ENCODE results near the gene SLC25A45.

The SLC25A45 gene

DNA sequence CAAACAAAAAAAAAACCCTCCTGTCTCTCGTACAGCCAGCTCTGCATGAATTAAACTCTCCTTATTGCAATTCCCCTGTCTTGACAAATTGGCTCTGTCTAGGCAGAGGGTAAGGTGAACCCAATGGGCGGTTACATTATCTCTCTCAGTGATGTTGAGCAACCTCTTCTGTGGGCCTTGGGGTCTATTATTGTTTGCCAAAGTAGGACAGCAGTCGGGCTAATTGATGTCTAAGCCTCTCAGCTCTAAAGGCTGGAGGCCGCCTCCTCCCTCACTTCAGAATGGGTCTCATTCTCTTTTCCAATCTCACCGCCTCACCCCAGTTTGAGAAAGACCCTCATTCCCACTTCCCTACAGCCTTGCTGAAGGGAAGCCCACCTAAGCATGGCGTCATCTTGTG is 1.3 kb upstream of the SLC25A45 start:
- no peak for DNase-seq

DNA sequence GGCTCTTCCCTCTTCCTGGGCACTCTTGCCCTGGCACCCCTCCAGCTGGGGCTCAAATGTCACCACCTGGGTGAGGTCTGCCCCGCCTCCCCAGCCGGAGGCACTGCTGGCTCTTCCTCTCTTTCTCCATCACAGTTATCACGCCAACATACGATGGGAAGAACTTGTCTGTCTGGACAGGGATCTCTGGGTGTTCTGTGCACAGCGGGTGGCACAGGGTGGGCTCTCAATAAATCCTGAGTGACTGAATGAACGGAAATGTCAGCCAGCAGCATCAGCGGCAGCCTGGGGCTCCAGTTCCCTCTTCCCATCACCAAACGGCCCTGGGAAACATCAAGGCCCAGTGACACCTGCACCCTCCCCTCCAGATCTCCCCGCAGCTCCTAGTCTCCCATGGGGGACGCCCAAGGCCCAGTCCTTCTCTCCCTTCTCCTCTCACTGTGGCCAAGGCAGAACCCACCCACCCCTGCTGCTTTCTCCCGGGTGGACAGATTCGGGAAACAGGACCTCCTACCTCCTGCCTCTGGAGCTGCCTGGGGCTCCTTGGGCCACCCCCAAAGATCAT is 440 bp upstream of the SLC25A45 start:
- DNase-seq = peak; percentile 72 to 82

DNA sequence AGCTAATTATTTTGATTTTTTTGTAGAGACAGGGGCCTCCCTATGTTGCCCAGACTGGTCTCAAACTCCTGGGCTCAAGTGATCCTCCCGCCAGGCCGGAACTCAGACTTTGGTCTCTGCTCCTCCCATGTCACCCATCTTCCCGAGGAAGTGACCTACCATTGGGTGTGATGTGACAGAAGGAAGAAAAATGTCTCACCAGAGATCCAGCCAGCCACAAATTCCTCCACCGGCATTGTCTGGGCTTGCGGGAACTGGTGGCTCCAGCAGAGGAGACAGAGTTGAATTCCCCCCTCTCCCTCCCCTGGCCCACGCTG is 772 bp downstream of the SLC25A45 start:
- no peak for DNase-seq

DNA sequence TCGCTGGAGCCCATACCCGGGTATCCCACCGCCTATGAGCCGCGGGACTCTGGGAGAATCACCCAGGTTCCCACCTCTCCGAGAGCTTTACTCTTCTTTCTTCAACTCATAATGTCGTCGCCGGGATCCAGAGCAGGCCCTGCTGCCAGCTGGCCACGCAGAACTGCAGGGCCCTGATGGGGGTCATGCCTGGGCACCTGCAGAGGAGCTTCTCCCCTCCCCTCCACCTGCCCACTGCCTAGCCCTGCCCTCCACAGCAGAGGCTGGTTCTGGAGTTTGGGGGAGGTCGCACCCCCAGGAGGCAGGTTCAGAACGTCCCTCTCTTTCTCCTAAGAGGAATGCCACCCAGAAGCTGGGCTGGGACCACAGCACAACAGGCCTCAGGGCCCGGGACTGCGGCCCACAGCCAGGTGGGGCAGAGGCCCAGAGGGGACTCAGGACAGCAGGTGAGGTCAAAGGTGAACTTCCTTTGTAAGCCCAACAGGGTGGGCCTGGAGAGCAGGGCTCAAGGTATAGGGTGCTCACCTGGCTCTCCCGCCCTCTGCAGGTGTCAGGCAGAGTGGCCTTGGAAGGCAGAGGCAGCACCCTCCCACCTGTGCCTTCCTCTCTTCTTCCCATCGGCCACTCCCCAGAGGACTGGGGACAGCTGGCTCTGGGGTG is 1.9 kb downstream of the SLC25A45 start:
- DNase-seq = no peak

DNA sequence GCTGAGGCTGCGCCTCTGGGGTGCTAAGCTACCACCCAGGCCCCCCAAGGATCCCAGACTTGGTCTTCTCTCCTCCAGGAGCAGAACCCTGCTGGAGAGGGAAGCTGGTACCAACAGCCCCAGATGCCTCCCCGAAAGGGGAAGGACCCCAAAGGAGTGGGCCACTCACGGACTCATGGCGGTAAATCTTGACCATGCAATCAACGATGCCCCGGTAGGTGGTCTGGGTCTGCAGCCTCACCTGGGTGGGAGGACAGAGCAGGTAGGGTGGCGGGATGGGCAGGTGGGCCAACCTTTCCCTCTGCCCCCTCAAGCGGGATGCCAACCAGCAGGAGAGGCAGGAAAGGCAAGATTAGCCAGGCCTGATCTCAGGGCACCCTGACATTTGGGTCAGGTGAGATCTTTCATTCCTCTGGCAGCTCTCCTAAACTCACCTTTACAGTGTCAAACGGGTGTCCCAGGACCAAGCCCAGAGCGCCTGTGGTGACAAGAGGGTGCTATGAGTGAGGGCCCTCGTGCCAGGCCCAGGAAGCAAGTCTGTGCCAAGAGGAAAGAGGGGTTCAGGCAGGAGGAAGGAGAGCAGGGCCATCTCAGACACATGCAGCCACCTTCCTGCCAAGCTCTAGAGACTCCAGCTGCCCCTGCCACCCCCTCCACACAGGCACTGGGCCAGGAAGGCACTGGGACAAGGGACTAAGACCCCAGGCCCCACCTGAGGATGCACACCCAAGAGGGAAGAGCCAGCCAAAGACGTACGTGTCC is 2.6 kb downstream of the SLC25A45 start:
- DNase-seq = no peak

DNA sequence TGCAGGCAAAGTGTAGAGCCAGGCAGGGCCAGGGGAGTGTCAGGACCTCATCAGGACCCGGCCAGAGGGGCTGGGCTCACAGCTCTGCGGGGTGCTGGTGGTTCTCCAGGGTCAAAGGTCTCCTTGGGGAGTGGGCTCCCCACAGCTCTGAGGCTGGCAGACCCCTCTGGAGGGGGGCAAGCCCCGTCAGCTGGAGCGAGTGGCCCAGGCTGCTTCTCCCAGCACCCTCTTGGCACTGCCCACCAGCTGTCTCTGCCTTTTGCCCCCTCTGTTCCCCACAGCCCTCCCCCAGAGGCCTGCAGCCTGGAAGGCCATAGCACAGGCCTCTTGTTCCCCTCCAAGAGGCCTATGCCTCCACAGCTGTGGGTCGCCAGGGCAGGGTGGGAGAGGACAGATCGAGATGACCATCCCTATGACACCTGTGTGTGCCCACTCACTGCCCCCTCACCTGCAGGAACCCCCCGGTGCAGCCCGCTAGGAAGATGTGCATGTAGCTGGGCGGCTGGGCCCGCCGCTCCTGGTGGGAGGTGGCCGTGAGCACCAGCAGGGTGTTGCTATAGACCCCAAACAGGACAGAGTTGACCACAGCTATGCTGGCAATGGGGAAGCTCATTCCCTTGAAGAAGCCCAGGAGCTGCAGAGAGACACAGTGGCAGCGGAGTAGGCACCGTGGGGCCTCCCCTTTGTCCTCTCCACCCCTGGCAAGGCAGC is 3.4 kb downstream of the SLC25A45 start:
- no peak for DNase-seq

DNA sequence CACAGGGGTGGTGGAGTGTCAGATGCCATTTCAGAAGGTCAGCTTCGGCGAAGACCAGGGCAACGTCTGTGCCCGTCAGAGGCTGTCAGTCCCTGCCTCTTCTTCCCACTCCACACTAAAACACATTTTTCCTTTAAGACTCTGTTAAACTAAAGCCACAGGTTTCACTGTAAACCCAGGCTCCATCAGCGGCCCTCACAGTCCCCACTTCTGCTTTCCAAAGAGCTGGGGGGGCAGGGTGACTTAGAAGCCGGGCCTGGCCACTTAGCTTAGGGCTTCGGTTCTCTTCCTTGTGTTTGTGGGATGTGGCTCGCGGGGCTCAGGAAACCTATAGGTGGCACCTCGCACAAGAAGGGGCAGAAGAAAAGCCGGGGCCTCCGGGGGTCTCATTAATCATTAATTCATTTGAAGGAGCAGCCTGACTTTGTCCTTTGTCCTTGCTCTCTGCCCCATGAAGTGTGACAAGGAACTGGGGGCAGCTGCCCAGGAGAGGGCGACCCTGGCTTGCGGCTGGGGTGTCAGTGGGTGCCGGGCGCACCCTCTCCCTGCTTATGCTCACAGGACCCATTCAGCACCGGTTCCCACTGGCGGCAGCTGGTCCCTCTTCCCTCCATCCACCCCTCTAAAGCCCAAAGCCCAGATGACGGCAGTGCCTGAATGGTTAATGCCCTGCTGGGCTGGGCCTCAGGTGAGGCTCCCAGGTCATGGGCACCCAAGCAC is 4.1 kb downstream of the SLC25A45 start:
- no peak for DNase-seq

DNA sequence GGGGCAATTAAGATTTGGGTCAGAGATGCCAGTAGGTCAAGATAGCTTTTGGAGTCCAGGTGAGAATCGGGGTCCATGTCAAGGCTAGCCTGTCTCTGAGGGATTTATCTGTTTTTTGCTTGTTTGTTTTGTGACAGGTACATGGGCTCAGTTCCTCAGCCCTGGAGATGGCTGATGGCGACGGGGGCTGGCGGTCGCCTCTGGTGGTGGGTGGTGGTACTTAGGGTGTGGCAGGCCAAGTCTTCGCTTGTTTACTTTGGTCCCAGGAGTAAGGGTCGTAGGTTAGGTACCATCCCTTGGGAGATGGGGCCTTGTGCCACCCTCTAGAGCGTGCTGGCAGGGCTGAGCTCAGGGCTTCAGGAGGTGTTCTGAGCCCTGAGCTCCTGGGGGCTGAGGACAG is 4.7 kb downstream of the SLC25A45 start:
- no peak for DNase-seq

DNA sequence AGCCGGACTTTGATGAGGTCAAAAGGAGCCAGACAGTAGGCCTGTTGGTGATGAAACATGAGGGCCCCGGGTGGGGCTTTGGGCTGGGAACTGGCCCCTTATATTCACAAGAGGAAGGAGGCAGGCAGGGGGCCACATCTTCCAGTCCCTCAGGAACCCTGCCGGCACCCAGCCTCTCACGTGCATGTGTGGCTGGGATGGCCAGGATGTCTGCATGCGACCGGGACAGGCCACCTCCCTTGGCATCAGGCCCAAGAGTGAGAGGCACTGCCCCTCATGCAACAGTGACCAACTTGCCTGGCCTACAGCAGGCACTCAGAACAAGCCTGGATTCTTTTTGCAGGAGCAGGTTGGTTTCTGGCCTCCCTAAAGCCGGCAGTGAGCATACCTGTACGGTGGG is 5.4 kb downstream of the SLC25A45 start:
- DNase-seq = no peak

DNA sequence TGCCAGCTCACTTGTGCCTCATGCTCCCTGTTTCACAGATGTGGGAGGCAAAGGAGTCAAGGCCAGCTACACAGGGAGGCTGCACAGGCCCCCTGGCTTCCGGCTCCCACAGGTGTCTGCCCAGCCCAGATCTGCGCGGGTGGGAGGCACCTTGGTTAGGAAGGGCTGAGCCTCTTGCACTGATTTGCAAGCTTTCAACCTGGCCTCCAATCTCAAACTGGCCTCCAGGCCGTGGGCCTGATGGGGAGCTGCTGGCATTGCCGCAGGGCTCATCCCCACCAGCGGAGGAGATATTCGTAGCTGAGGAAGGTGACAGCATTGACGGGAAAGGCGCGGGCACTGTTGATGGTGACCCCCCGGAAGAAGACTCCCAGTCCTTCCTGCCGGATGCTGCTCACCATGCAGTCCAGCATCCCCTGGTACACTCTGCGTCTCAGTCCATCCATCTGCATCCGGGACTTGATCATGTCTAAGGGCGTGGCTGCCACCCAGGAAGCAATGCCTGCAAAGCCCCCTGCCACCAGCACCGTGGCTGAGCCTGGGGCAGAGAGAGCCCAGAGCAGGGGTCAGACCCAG is 6.2 kb downstream of the SLC25A45 start:
- DNase-seq = no peak

DNA sequence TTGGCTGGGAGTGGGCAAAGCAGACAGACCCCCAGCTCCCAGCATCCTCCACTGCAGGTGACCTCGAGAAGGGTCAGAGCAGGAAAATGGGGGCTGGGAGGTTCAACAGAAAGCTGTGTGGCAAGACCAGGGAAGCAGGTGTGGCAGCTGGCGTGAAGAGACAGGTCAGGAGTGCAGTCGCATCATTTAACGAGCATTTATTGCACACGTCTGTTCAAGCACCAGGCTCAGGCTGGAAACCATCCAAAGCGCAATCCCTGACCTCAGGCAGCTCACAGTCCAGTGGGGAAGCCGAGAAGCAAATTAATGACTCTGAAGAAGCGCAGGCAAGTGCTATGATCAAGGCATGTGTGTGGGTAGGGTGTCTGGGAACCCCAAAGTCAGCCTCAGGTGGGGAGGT is 7.4 kb downstream of the SLC25A45 start:
- no peak for DNase-seq

DNA sequence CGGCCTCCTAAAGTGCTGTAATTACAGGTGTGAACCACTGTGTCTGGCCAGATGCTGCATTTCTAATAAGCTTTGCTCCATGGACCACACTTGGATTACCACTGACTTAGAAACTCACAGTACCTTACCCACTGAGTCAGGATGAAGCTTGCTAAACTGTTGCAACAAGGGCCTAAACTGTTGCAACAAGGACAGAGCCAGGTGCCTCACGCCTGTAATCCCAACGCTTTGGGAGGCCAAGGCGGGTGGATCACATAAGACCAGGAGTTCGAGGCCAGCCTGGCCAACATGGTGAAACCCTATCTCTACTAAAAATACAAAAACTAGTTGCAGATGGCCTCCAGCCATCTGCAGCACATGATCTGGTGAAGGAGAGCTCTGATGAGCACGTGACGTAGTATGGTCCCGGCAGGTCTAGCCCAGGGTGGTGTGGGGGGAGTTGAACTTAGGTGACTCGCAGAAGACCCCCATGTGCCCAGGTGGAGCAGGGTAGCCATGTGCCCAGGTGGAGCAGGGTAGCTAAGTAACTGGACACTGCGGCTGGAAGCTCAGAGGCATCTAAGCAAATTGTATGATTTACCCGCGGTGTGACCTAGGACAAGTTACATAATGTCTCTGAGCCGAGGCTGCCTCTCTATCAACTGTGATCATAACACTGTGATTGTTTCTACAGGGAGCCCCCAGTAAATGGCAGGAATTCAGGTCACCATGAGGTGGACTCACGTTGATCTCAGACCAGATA is 8.4 kb downstream of the SLC25A45 start:
- DNase-seq = no peak

DNA sequence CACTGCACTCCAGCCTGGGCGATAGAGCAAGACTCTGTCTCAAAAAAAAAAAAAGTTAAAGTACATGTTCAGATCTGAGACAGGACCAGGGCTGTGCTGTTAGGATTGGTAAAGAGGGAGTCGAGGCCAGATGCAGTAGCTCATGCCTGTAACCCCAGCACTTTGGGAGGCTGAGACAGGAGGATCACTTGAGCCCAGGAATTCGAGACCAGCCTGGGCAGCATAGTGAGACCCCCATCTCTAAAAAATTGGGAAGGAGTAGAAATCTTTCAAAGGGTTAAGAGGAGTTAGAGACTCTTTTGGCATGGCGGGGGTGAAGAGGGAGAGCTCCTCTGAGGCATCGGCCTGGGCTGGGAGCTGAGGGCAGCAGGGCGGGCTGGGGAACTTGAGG is 11.8 kb downstream of the SLC25A45 start:
- DNase-seq = no peak

DNA sequence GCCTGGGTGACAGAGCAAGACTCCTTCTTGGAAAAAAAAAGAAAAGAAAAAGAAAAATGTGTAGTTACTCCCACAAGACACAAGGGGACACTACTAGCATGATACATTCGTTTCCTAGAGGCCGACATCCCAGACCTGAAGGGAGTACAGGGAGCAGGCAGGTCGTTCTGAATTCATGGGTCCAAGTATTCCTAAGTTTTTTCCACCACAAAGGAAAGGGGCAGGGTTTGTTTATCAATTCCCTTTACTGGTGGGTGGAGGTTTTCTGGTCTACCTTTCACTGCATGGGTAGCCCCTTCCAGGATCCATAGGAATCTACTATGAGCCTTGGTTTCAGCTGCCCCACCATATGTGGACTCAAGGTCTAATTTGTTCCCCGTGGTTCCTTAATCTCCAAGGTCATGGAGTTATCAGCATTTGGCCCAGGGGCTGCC is 16.1 kb downstream of the SLC25A45 start:
- DNase-seq = peak; percentile 59 to 78

DNA sequence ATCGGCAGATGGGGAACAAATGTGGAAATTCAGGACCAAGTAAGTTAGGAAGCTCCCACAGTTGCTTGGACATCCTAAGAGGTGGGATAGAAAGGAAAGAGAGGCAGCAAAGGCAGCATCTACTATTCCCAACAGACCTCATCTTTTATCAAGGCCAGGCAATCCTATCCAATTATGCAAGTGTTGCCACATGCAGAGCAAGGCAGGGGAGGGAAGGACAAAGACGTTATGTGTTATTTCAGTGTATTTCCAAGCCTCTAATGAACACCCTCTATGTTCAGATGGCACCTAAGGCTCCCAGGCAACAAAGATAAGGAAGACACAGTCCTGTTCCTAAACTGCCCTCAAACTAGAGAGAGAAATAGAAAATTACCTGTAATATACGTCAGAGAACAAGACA is 18.7 kb downstream of the SLC25A45 start:
- no peak for DNase-seq

DNA sequence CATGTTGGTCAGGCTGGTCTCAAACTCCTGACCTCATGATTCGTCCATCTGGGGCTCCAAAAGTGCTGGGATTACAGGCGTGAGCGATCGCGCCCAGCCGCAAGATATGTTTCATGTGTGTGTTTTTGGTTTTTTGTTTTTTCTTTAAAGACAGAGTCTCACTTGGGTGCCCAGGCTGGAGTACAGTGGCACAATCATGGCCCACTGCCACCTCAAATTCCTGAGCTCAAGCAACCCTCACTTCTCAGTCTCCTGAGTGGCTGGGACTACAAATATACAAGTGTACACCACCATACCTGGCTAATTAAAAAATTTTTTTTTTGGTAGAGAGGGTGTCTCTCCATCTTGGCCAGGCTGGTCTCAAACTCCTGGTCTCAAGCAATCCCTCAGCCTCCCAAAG is 19.5 kb downstream of the SLC25A45 start:
- no peak for DNase-seq

DNA sequence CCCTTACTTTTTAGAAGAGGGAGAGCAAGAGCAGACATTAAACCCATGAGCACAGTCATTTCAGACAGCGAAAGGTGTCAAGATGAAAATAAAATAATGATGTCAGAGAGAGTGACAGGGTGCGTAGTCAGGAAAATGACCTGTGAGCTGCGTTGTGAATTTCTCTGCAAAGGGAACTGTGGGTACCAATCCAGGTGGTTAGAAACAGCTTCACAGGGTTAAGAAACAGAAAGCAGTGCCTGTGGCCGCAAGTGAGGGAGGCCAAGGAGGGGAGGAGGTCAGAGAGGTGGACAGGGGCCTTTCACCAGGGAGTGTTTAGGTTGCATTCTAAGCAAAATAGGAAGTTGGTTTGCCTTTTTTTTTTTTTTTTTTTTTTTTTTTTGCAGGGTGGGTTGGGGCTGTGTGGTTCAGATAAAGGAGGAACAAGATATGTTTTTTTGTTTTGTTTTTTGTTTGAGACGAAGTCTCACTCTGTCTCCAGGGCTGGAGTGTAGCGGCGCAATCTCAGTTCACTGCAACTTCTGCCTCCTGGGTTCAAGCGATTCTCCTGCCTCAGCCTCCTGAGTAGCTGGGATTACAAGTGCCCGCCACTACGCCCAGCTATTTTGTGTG is 20.0 kb downstream of the SLC25A45 start:
- no peak for DNase-seq

DNA sequence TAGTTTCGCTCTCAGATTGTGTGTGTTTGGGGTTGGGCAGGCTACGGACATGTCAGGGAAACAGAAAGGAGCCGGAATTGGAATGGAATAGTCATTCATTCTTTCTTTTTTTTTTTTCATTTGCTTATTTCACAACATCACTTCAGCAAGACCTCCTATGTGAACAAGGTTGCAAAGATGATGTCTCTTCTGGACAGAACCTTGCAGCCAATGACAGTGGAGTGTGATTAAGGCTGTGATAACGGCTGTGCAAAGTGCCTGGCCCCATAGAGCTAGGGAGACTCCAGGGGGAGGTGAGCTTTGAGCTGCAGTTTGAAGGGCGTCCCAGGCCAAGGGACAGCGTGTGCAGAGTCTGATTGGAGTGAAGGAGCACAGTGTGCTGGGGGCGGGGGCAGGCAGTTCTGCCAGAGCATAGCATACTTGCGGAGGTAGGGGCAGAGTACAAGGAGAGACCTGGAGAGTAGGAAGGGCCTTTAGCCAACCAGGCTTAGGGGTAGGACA is 24.5 kb downstream of the SLC25A45 start:
- no peak for DNase-seq

DNA sequence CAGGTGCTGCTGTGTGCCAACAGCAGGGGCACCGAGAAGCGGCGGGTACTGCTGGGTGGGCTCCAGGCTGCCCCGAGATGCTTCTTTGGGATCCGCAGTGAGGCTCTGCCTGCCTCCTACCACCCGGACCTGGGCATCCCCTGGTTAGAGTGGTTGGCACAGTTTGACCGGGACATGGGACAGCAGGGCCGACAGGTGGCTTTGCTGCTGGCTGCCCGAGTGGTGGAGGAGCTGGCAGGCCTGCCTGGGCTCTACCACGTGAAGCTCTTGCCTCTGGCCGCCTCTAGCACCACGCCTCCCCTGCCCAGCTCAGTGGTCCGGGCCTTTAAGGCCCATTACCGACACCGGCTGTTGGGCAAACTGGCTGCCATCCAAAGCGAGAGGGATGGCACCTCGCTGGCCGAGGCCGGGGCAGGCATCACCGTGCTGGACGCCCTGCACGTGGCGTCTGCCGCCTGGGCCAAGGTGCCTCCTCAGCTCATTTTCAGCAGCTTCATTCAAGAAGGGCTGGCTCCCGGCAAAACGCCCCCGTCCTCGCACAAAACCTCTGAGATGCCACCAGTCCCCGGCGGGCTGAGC is 26.0 kb downstream of the SLC25A45 start:
- no peak for DNase-seq

DNA sequence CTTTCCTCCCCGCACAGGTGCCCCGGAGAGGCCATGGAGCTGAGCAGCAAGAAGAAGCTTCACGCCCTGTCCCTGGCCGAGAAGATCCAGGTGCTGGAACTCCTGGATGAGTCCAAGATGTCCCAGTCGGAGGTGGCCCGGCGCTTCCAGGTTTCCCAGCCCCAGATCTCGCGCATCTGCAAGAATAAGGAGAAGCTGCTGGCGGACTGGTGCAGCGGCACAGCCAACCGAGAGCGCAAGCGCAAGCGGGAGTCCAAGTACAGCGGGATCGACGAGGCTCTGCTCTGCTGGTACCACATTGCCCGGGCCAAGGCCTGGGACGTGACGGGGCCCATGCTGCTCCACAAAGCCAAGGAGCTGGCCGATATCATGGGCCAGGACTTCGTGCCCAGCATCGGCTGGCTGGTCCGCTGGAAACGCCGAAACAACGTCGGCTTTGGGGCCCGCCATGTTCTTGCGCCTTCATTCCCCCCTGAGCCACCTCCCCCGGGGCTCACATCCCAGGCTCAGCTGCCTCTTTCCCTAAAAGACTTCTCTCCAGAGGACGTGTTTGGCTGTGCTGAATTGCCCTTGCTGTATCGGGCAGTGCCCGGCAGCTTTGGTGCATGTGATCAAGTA is 26.6 kb downstream of the SLC25A45 start:
- DNase-seq = no peak

Measured in NCI-H2081 (cell line).